Left kidney (tissue), 8 donors: Measurements from ENCODE around the gene CEP44. TPM values are rescaled to one million over a fixed set of nuclear protein-coding genes. Genes with fewer than 3 reads are reported as not detected.
A peak's percentile ranks its signal among the peaks of the same experiment; 100 is the strongest.
"Not testable (repeated sequence)": the region's sequence is repeated elsewhere in the genome, so short reads cannot be mapped to it uniquely, and the experiment has no call there.

Experiments used
- DNase-seq: peaks from one replicate; pipeline ENCODE4 v3.0.0-alpha.2; 2013
- long read RNA-seq, 8 donors: transcript quantifications; one replicate each; lab custom pipeline, GENCODE V29; 2026
- polyA plus RNA-seq: library from polyadenylated mRNA; unstranded; fragments of 120-200 nt; gene quantifications from one replicate; pipeline ENCODE4 v1.2.1, GENCODE V29; 2013; ENCODE audit not compliant: insufficient read length

CEP44 gene, protein sequence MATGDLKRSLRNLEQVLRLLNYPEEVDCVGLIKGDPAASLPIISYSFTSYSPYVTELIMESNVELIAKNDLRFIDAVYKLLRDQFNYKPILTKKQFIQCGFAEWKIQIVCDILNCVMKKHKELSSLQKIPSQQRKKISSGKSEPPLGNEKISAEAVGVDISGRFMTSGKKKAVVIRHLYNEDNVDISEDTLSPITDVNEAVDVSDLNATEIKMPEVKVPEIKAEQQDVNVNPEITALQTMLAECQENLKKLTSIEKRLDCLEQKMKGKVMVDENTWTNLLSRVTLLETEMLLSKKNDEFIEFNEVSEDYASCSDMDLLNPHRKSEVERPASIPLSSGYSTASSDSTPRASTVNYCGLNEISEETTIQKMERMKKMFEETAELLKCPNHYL
- 34.1 TPM for polyA plus RNA-seq
- long read RNA-seq, donor 1: 0 reads
- long read RNA-seq, donor 2, partial matches to known transcripts: 0 of 1 reads
- long read RNA-seq, donor 2, other reads (novel, unspliced or antisense): 0 of 1 reads
- long read RNA-seq, donor 3, partial matches to known transcripts: 0 of 1 reads
- long read RNA-seq, donor 3, other reads (novel, unspliced or antisense): 0 of 1 reads
- long read RNA-seq, donor 4: 0 reads
- long read RNA-seq, donor 5, partial matches to known transcripts: 7 of 7 reads
- long read RNA-seq, donor 5, other reads (novel, unspliced or antisense): 0 of 7 reads
- long read RNA-seq, donor 6, partial matches to known transcripts: 6 of 6 reads
- long read RNA-seq, donor 6, other reads (novel, unspliced or antisense): 0 of 6 reads
- long read RNA-seq, donor 7, partial matches to known transcripts: 0 of 1 reads
- long read RNA-seq, donor 7, other reads (novel, unspliced or antisense): 0 of 1 reads
- long read RNA-seq, donor 8: 0 reads

DNA sequence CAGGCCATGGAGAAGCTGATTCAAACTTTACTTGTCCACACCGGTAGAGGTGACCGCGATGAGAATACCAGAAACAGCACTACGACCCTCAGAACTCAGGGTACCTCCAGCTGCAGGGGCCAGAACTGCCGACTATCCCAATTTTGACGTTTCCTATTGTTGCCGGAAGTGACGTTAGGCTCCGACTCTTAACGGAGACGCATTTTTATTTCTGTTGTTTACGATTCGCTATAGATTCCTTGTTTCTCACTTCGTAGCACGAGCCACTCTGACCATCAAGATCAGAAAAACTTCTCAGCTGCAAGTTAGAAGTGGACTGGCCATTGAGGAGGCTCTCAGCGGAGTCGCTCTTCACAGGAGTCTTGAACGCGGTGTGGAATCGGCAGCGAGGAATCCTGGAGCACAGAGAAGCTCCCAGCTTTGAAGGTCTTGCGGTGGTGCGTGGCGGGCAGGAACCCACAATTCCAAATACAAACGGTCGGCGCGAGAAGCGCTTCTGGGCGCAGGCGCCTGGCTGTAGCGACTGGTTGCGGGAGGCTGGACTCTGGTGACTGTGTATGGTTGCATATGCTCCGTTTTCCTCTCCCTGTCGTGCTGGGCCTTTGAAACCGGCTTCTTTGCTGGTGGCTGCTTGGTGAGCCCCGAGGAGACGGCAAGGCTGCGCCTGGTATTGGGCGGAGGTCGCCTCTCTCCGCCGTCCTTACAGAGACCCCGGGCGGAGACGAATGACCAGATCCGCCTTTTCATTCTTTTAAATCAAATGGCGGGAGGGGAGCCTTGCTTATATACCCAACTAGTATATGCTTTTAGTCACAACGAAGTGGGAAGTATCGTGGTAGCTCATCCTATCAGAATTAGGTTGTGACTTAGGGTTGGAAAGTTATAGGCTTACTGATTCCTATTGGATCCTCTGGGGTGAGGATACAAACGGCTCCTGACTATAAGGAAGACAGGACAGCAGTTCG, at the start of gene CEP44, which contains the start of gene FBXO8:
Gene CEP44, plus strand, starts transcription at position 405 of the 965 bp plus-strand sequence. CDS start 15,211 bp downstream, outside the sequence.
Gene FBXO8, minus strand, starts transcription at position 161 of the 965 bp plus-strand sequence. CDS start 20,575 bp downstream, outside the sequence.
- DNase-seq: peak; percentile 88

- DNase-seq: no peak
These were observed 47.4 kb upstream of the CEP44 start for GRCh38 chr4:174236359-174236758.

DNA sequence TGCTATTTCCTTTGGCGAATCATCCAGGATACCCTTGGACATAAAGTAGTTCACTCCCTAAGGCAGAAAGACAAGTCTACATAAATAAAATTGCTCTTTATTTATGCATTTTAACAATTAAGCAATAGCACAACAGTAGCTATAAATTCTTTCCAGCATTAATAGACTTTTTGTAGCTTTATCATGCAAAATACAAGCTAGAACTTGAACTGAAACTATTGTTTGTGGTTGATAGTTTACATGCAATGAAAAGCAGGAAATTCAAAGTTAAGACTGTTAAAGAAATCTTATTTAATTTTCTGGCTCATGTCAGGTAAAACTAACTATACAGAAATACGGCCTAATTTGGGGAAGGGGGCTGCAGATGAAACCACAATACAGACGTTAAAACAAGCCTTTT, 42.5 kb upstream of the CEP44 start:
- DNase-seq: no peak

GRCh38 chr4:174244441-174244840, 39.3 kb upstream of the CEP44 start:
- no peak for DNase-seq

DNA sequence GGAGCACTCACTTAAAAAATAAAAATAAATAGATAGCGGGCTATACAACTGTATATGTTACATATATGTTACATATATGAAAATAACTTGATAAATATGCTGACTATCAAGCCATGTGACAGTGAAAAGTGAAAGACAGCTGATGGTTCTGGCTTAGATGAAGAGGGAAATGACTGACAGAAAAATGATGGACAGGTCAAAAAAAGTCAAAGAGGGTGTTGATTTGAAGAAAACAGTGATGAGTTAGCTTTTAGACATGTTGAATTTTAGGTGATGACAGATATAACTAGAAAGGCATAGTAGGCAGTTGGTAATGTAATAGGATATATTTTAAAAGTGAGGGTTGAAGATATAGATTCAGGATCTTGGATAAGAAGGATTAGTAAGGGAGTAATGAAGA, 38.0 kb upstream of the CEP44 start:
- no peak for DNase-seq

DNA sequence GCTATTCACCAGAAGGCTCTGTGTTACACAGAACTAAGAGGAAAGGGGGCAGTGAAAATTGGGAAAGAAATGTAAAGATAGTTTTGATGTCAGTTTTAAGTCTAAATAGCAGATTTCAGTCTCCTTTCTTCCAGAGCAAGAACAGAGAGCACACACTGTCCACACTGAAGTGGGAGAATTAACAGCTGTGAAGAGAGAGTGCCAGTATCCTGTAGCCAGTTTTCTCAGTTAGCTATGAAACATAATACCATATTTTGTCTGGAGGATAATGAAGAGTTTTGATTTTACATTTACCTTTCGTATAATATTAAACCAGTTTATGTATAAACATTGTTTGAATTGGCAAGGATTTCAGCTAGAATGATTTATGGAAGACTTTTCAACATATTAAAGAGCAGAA, 35.3 kb upstream of the CEP44 start:
- no peak for DNase-seq

- no peak for DNase-seq
These were observed 31.3 kb upstream of the CEP44 start for GRCh38 chr4:174252412-174252811.

- DNase-seq: no peak
These were observed 29.1 kb upstream of the CEP44 start for GRCh38 chr4:174254613-174255012.

DNA sequence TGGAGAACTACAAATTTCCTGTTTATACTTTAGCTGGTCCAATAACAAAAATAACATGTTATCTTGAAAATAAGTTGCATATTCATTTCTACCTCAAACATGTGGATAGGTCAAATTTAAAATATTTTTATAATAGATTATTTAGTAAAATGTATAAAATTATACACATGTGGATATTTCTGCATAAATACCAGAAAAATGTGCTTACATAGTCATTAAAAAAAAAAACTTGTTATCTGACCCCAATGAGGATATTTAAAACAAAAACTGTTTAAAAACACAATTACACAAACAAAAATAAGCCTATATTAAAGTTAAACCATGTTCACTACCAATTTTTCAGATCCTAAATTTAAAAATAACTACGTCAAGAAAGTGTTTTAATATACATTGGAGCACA, 28.3 kb upstream of the CEP44 start:
- no peak for DNase-seq

- no peak for DNase-seq
These were observed 27.9 kb upstream of the CEP44 start for GRCh38 chr4:174255786-174256185.

- DNase-seq: no peak
These were observed 27.4 kb upstream of the CEP44 start for GRCh38 chr4:174256277-174256713.

- DNase-seq: no peak
These were observed 24.1 kb upstream of the CEP44 start for GRCh38 chr4:174259580-174259979.

DNA sequence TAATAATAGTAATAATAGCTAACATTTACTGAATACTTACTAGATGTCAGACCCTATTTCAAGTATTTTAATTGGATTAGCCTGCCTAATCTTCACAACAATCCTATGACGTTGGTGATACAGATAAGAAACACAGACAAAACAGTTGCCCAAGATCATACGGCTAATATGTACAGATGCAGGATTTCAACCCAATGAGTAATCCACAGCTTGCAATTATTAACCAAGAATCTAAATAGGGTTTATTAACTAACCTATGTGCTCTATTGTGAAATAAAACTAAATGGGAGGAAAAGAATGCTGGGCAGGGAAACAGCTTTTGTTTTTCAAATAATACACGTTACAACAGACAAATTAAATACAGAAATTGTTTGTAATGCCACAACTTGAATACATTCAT, 23.6 kb upstream of the CEP44 start:
- DNase-seq: peak; percentile 1

- not testable (repeated sequence) for DNase-seq
These were observed 22.3 kb upstream of the CEP44 start for GRCh38 chr4:174261432-174261831.

GRCh38 chr4:174262624-174263444, 20.9 kb upstream of the CEP44 start:
- DNase-seq: no peak

DNA sequence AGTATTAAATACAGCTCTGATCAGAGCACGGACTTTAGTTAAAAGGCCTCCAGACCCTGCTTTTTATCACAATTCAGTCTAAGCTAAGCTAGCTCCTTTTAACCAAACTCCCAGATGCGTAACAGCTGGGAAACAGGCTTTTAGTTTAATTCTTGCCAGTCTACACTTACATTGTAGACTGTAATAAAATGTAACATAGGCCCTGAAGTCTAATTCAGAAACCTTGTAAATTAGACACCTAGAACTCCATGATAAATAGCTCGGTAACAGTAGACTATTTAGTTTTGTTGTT, 20.3 kb upstream of the CEP44 start:
- no peak for DNase-seq

DNA sequence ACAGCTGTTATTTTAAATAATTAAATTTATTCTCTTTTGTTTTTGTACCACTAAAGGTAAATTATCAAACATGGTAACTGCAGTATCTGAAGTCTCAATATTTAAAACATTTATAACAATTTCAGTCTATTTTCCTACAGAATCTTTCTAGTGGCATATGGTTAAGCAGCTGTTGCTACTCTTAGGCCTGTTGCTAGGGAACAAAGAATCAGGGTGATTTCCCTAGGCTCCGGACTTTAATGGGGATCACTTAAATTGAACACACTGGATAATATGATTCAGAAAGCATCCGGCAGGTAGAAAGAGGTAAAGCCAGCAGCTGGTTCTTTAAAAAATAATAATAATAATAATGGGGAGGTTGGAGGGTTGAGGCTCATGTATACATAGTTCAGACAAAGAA, 17.8 kb upstream of the CEP44 start:
- peak; percentile 2 for DNase-seq

- DNase-seq: no peak
These were observed 17.3 kb upstream of the CEP44 start for GRCh38 chr4:174266416-174266815.

- DNase-seq: no peak
These were observed 9.8 kb upstream of the CEP44 start for GRCh38 chr4:174273930-174274329.

DNA sequence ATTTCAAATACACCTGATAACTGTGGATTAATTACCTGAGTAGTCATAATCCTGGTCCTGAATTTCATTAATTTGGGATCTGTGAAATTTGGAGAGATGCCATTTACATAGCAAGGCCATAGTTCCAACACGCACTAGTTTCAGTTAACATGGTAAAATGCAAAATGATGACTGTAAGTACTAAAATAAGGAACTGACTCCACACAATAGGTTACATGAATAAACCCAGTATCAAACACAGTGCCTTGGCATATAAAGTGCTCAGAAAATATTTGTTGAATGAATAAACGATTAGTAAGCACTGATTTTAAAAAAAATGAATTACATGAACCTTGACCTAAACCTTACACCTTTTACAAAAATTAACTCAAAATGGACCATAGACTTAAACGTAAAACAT, 9.3 kb upstream of the CEP44 start:
- DNase-seq: no peak

GRCh38 chr4:174275101-174275500, 8.6 kb upstream of the CEP44 start:
- DNase-seq: no peak
